NK-92 (cell line): ENCODE results near the gene TNIP1.

Source experiments
- DNase-seq: peaks from one replicate; lab custom pipeline; 2025; ENCODE audit not compliant: unreplicated experiment; lab: John Stamatoyannopoulos, UW

TNIP1 gene

GRCh38 chr5:151067632-151068432, 13.0 kb downstream of the TNIP1 start:
- DNase-seq: no peak

- DNase-seq: no peak
Observed at GRCh38 chr5:151066920-151067319, 13.9 kb downstream of the TNIP1 start.

GRCh38 chr5:151065609-151066008, 15.2 kb downstream of the TNIP1 start:
- DNase-seq: no peak

GRCh38 chr5:151064916-151065499, 15.8 kb downstream of the TNIP1 start:
- DNase-seq: no peak

- no peak for DNase-seq
Observed at GRCh38 chr5:151063142-151063989, 17.5 kb downstream of the TNIP1 start.

GRCh38 chr5:151062405-151063141, 18.3 kb downstream of the TNIP1 start:
- no peak for DNase-seq

GRCh38 chr5:151060742-151061141, 20.1 kb downstream of the TNIP1 start:
- DNase-seq: no peak

GRCh38 chr5:151058891-151059489, 21.8 kb downstream of the TNIP1 start:
- DNase-seq: no peak

GRCh38 chr5:151058301-151058700, 22.5 kb downstream of the TNIP1 start:
- no peak for DNase-seq

- DNase-seq: no peak
Observed at GRCh38 chr5:151056379-151057325, 24.2 kb downstream of the TNIP1 start.

GRCh38 chr5:151055336-151055735, 25.5 kb downstream of the TNIP1 start:
- DNase-seq: no peak

GRCh38 chr5:151054709-151055108, 26.1 kb downstream of the TNIP1 start:
- DNase-seq: no peak

- no peak for DNase-seq
Observed at GRCh38 chr5:151053796-151054462, 26.9 kb downstream of the TNIP1 start.

GRCh38 chr5:151052836-151053235, 28.0 kb downstream of the TNIP1 start:
- no peak for DNase-seq

- no peak for DNase-seq
Observed at GRCh38 chr5:151051931-151052608, 28.8 kb downstream of the TNIP1 start.

- no peak for DNase-seq
Observed at GRCh38 chr5:151051066-151051930, 29.5 kb downstream of the TNIP1 start.

- DNase-seq: no peak
Observed at GRCh38 chr5:151048526-151048925, 32.3 kb downstream of the TNIP1 start.
